ENCODE data around the gene TNFSF10. TPM values are rescaled to one million over a fixed set of nuclear protein-coding genes. Genes with fewer than 3 reads are reported as not detected.
"Not testable (repeated sequence)": the region's sequence is repeated elsewhere in the genome, so short reads cannot be mapped to it uniquely, and the experiment has no call there.

The TNFSF10 gene
- 10 to 100 TPM; 21.5 to 23.6 TPM for total RNA-seq

DNA sequence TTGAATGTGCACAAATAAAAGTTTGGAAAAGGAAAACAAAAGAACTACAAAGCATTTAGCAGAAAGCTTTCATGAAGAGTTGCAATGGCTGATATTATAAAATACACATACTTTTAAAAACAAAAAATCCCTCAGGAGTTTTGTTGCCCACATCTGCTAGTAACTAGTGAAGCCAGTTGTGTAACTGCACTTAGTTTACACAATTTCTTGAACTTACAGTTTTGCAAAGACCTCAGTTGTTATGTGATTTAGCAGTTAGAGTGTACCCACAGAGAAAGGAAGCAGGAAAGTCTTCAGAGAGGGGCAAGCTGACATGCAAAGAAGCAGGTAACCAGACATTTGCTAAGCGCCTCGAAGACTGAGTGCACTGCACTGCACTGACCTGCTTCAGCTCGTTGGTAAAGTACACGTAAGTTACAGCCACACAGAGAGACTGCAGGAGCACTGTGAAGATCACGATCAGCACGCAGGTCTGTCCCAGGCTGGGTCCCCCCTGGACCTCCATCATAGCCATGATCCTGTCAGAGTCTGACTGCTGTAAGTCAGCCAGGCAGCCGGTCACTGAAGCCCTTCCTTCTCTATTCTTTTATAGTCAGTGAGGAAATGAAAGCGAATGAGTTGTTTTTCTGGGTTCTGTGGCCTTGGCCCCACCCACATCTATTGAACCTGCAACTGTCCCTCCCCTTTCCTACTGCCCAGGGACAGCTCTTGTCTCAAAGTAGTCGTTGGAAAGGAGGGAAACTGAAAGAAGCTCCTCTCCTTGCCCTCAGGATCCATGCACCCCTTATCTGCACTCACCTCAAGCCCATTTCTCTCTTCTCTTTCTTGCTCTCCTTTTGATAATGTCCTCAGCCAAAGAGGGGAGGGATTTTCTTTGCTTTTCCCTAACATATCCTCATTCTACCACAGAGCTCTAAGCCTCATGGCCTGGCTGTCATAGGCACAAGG lies at the start of gene TNFSF10:
Gene TNFSF10 (minus strand): TSS at position 560 of the 948 bp plus-strand sequence. CDS start 46 bp downstream, at position 514.
- TF ChIP-seq, protein P1, sequence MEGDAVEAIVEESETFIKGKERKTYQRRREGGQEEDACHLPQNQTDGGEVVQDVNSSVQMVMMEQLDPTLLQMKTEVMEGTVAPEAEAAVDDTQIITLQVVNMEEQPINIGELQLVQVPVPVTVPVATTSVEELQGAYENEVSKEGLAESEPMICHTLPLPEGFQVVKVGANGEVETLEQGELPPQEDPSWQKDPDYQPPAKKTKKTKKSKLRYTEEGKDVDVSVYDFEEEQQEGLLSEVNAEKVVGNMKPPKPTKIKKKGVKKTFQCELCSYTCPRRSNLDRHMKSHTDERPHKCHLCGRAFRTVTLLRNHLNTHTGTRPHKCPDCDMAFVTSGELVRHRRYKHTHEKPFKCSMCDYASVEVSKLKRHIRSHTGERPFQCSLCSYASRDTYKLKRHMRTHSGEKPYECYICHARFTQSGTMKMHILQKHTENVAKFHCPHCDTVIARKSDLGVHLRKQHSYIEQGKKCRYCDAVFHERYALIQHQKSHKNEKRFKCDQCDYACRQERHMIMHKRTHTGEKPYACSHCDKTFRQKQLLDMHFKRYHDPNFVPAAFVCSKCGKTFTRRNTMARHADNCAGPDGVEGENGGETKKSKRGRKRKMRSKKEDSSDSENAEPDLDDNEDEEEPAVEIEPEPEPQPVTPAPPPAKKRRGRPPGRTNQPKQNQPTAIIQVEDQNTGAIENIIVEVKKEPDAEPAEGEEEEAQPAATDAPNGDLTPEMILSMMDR (IDR thresholded peaks at IDR 0.05), result no peak
- POLR2A ChIA-PET, result interaction anchor here (0.6 to 2.5 kb wide), 16 partner anchors 10 to 462 kb away, joined by 3 to 14 read pairs (median 3); no protein-coding TSS in a partner anchor
- ATAC-seq, result peak; percentile 87
- Mint-ChIP-seq H3K4me1 (ENCODE audit: low read depth) (peaks cover 49% of the 10 kb centered on the region), H3K27ac (peak within 1 kb of the TSS; percentile 91), H3K27me3 (no peaks in the 10 kb centered on the region), H3K9me3 (no peaks in the 10 kb centered on the region), H3K36me3 (ENCODE audit: low read depth) (peaks cover 25% of the 10 kb centered on the region), H3K4me3 (peak within 1 kb of the TSS; percentile 92)
- intact Hi-C loops (cut with micrococcal nuclease), result no loop called here
- DNase-seq, result peak; percentile 86
- CTCF ChIA-PET, result interaction anchor here (0.9 to 3.5 kb wide), 8 partner anchors 19 to 72 kb away, joined by 3 to 45 read pairs (median 3); no protein-coding TSS in a partner anchor

DNA sequence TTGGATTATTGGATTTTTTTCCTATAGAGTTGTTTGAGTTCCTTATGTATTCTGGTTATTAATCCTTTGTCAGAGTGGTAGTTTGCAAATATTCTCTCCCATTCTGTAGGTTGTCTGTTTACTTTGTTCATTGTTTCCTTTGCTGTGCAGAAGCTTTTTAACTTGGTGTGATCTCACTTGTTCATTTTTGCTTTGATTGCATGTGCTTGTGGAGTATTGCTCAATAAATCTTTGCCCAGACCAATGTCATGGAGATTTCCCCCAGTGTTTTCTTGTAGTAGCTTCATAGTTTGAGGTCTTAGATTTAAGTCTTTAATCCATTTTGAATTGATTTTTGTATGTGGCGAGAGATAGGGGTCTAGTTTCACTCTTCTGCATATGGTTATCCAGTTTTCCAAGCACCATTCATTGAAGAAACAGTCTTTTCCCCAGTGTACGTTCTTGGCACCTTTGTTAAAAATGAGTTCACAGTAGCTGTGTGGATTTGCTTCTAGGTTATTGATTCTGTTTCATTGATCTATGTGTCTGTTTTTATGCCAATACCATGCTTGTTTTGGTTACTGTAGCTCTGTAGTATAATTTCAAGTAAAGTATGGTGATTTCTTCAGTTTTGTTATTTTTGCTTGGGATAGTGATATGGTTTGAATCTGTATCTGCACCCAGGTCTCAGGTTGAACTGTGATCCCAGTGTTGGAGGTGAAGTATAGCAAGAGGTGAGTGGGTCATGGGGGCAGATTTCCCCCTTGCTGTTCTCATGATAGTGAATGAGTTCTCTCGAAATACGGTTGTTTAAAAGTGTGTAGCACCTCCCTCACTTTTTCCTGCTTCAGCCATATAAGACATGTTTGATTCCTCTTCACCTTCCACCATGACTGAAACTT lies 46.1 kb upstream of the TNFSF10 start:
- intact Hi-C loops (cut with micrococcal nuclease), result no loop called here
- Mint-ChIP-seq H3K27ac (no peak overlapping the region), H3K4me1 (ENCODE audit: low read depth) (peaks cover 4% of the 10 kb centered on the region), H3K9me3 (peaks cover 22% of the 10 kb centered on the region), H3K27me3 (no peaks in the 10 kb centered on the region), H3K4me3 (no peak overlapping the region), H3K36me3 (ENCODE audit: low read depth) (no peaks in the 10 kb centered on the region)
- ATAC-seq, result no peak
- POLR2A ChIA-PET, result no interaction called here
- TF ChIP-seq, protein P1 (IDR thresholded peaks at IDR 0.05), result no peak
- DNase-seq, result no peak
- CTCF ChIA-PET, result interaction anchor here (1.5 to 3.9 kb wide), 3 partner anchors 11 to 27 kb away, joined by 3 to 13 read pairs (median 5); no protein-coding TSS in a partner anchor

DNA sequence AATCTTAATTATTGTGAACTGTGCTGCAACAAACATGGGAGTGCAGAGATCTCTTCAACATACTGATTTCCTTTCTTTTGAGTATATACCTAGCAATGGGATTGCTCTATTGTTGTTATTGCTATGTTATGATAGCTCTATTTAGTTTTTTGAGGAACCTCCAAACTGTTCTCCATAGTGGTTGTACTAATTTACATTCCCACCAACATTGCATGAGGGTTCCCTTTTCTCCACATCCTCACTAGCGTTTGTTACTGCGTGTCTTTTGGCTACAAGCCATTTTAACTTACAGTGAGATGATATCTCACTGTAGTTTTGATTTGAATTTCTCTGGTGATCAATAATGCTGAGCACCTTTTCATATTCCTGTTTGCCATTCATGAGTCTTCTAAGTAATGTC lies 45.5 kb upstream of the TNFSF10 start:
- Mint-ChIP-seq H3K27me3 (no peaks in the 10 kb centered on the region), H3K9me3 (peaks cover 22% of the 10 kb centered on the region), H3K36me3 (ENCODE audit: low read depth) (no peaks in the 10 kb centered on the region), H3K4me3 (no peak overlapping the region), H3K27ac (no peak overlapping the region), H3K4me1 (ENCODE audit: low read depth) (peaks cover 9% of the 10 kb centered on the region)
- intact Hi-C loops (cut with micrococcal nuclease), result no loop called here
- TF ChIP-seq, protein P1 (IDR thresholded peaks at IDR 0.05), result no peak
- POLR2A ChIA-PET, result no interaction called here
- DNase-seq (no peak), ATAC-seq (no peak)
- CTCF ChIA-PET, result no interaction called here

DNA sequence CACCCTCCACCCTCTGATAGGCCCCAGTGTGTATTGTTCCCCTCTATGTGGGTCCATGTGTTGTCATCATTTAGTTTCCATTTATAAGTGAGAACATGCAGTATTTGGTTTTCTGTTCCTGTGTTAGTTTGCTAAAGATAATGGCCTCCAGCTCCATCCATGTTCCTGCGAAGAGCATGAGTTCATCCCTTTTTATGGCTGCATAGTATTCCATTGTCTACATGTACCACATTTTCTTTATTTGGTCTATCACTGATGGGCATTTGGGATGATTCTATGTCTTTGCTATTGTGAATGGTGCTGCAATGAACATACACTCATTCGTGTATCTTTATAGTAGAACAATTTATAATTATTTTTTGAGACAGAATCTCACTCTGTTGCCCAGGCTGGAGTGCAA lies 43.6 kb upstream of the TNFSF10 start:
- H3K9me3 Mint-ChIP-seq, result peaks cover 22% of the 10 kb centered on the region
- peaks cover 26% of the 10 kb centered on the region for H3K4me1 Mint-ChIP-seq (ENCODE audit: low read depth)
- ATAC-seq; H3K27me3 Mint-ChIP-seq; DNase-seq; POLR2A ChIA-PET; H3K27ac Mint-ChIP-seq; intact Hi-C loops (cut with micrococcal nuclease); H3K4me3 Mint-ChIP-seq; H3K36me3 Mint-ChIP-seq (ENCODE audit: low read depth); CTCF ChIA-PET: not testable (repeated sequence)

DNA sequence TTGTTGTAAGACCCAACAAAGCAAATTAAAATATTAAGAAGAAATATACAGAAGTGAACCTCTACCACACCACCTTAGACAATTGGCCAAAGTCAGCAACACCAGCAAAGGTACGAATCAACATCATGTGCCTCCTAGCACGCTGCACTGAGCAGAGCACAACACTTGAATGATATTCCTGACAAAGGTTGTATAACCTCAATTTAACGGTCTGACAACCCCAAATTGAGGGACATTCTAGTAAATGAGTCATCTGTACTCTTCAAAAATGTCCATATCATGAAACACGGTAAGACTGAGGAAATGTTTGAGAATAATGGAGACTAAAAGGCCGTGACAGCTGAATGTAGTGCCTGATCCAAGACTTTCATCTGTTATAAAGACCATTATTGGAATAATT lies 41.3 kb upstream of the TNFSF10 start:
- ChIA-PET POLR2A (no interaction called here), CTCF (no interaction called here)
- DNase-seq (no peak), ATAC-seq (no peak)
- peaks cover 31% of the 10 kb centered on the region for H3K4me1 Mint-ChIP-seq (ENCODE audit: low read depth)
- H3K27ac Mint-ChIP-seq, result no peak overlapping the region
- H3K36me3 Mint-ChIP-seq (ENCODE audit: low read depth), result no peaks in the 10 kb centered on the region
- no peak overlapping the region for H3K4me3 Mint-ChIP-seq
- peaks cover 14% of the 10 kb centered on the region for H3K9me3 Mint-ChIP-seq
- H3K27me3 Mint-ChIP-seq, result no peaks in the 10 kb centered on the region
- TF ChIP-seq, protein P1 (IDR thresholded peaks at IDR 0.05), result no peak
- intact Hi-C loops (cut with micrococcal nuclease), result no loop called here
